Heart left ventricle (tissue), 16 donors: ENCODE data around the gene DBN1. TPM values are rescaled to one million over a fixed set of nuclear protein-coding genes. Genes with fewer than 3 reads are reported as not detected.

ENCODE experiments used
- ATAC-seq, 4 donors: fragments of 200-7000 bp; cut with Tn5 transposase; one replicate each; pipeline ENCODE4 v1.9.1; 2020 to 2022; ENCODE audit warnings: moderate library complexity in 4 of 4, mild to moderate bottlenecking in 3 of 4, moderate number of reproducible peaks in 1 of 4
- DNase-seq, 5 donors: peaks; one replicate each; pipeline ENCODE4 v3.0.0-alpha.2; 2020
- H3K27ac ChIP-seq, 12 donors: fragments of 200-600 bp; sonication (generic) in 4 of 12; one replicate each; pipeline versions ENCODE4 v1.5.0 to v1.8.0; 2016 to 2022; ENCODE audit warnings: mild to moderate bottlenecking in 2 of 12
- H3K27me3 ChIP-seq, 9 donors: fragments of 200-600 bp; sonication (generic) in 2 of 9; one replicate each; pipeline versions ENCODE4 v1.5.1 to v1.8.0; 2016 to 2022; ENCODE audit warnings: mild to moderate bottlenecking in 3 of 9
- H3K36me3 ChIP-seq, 9 donors: fragments of 200-600 bp; sonication (generic) in 2 of 9; one replicate each; pipeline versions ENCODE4 v1.5.0 to v1.8.0; 2018 to 2022; ENCODE audit warnings: mild to moderate bottlenecking in 2 of 9
- H3K4me1 ChIP-seq, 12 donors: fragments of 200-600 bp; sonication (generic) in 4 of 12; one replicate each; pipeline versions ENCODE4 v1.5.0 to v1.8.0; 2016 to 2022; ENCODE audit warnings: mild to moderate bottlenecking in 3 of 12
- H3K4me3 ChIP-seq, 12 donors: fragments of 200-600 bp; sonication (generic) in 4 of 12; one replicate each; pipeline versions ENCODE4 v1.5.0 to v1.8.0; 2017 to 2022; ENCODE audit warnings: mild to moderate bottlenecking in 9 of 12, moderate library complexity in 4 of 12
- H3K9me3 ChIP-seq, 12 donors: fragments of 200-600 bp; sonication (generic) in 4 of 12; one replicate each; pipeline versions ENCODE4 v1.5.0 to v1.8.0; 2016 to 2022; ENCODE audit warnings: mild to moderate bottlenecking in 1 of 12
- CTCF ChIP-seq, 12 donors: fragments of 200-600 bp; sonication (generic) in 4 of 12; IDR thresholded peaks; one replicate each; pipeline versions ENCODE4 v1.5.0 to v1.8.0; 2018 to 2022; ENCODE audit warnings: antibody characterized with exemption in 12 of 12, mild to moderate bottlenecking in 5 of 12
- POLR2A ChIP-seq, 2 donors: fragments of 450-650 bp; IDR thresholded peaks; one replicate each; pipeline ENCODE4 v1.6.1; 2017; ENCODE audit warnings: antibody characterized with exemption in 2 of 2, mild to moderate bottlenecking in 2 of 2, moderate library complexity in 2 of 2
- WGBS, 4 donors: extraction: QIAGEN DNeasy Blood & Tissue Kit in 2 of 4; methylation state at CpG; one replicate each; pipeline versions ENCODE4 v1.1.5 to v1.1.7; 2013 to 2018; 5-methylcytosine and 5-hydroxymethylcytosine counted together
- intact Hi-C, 10 donors: fragments of 100-400 bp; cut with DNase I; formaldehyde crosslinking; loops; one replicate each; pipeline versions ENCODE4 v1.11.1 to v1.14.2; 2022
- polyA plus RNA-seq, 2 donors: library from polyadenylated mRNA; stranded (reverse); fragments of 200-250 nt; gene quantifications; one replicate each; pipeline ENCODE4 v1.2.3, GENCODE V29; 2013
- total RNA-seq, 9 donors: library from RNA; depleted of rRNA in 2 of 9; stranded (reverse); fragments of >200 nt in 2 of 9; fragmentation: NEBNext Ultra II Directional in 3 of 9; extraction: Animal tissue kit (Norgen Biotek cat#: 25700) in 3 of 9; gene quantifications; one replicate each; pipeline versions ENCODE4 v1.1.0 to v1.2.4, GENCODE V29; 2016 to 2023
- donor health status: ischemic (EF 13 %, LVEDD 7.1; RV severe dilation, severe dysfunction).
- donor health status: healthy with polysubstance abuse.
- donor health status: DM: no; HTN: yes; CAD: no.
- donor health status: DM: no; HTN: no; CAD: no.
- donor health status: ischemic (EF 25% LVEDD 6.9; RV normal size, moderate dysfunction).
- donor health status: ischemic (EF 25% LVEDD 5.7; RV mildly dilated, moderate dysfunction).
- donor health status: healthy.
- donor health status: DM: yes; HTN: yes; CAD: no.
- donor health status: ischemic (EF 35%, LVEDD 5.7; RV mildly dilated, moderate dysfunction).
- donor health status: nonischemic (EF 11% LVEDD 7.7; RV severe dilation, severe dysfunction).
- donor health status: DM: yes; HTN: yes; CAD: no.
- donor health status: PGD.
- donor health status: ischemic (EF 29% LVEDD 5.4; RV normal size, mild dysfunction).
- donor health status: nonischemic (EF 23%, LVEDD 6.1; RV moderate dilation, normal function).

DBN1 gene
- total and polyA plus RNA-seq, 11 donors = 12.3 to 60.7 (median 23.3) TPM

DNA sequence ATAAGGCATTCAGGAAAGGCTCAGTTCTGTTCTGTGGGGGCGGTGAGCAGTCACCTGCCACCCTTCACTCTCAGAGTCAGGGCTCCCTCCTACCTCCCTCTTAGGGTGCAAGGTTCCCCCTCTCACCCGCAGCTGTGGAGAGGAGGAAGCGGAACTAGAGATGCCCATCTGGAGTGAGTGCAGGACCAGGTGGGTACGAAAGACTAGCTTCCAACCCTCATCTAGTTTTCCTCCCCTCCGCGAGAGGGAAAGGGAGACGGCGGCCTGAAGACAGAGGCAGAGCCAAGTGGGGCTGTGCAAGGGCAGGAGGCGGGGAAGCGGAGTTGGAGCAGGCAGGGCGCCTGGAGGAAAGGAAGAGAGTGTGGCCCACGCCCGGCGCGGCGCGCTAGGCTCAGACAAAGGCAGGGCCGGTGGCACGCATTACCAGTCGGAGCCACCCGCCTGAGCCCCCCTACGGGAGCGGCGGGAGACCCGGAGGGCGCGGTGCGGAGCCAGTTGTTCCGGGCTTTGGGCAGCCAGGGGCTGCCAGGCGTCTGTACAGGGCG lies 19.5 kb downstream of the DBN1 start:
- Histone ChIP-seq H3K27ac (peak overlapping the region in 10 of 12 donors; percentile 50 to 83 (median 69)), H3K9me3 (no peaks in the 10 kb centered on the region), H3K27me3 (peaks cover 0 to 26% (median 3%) of the 10 kb centered on the region in 9 donors), H3K4me3 (peak overlapping the region; percentile 48 to 81 (median 64)), H3K36me3 (peaks cover 0 to 17% (median 4%) of the 10 kb centered on the region in 9 donors), H3K4me1 (peaks cover 0 to 57% (median 23%) of the 10 kb centered on the region in 12 donors)
- TF ChIP-seq POLR2A (IDR thresholded peaks at IDR 0.05) = no peak
- TF ChIP-seq CTCF (IDR thresholded peaks at IDR 0.05) = no peak
- ATAC-seq (peak; percentile 8 to 16 (median 11)), DNase-seq (peak in 2 of 5 donors; percentile 51 to 64)
- intact Hi-C loops = loop anchor here (1.0 to 10.0 kb wide), 16 partner anchors 27 to 139 kb away; partner anchors contain the start of genes MXD3 (in 5 of the 10), GRK6 (in 2 of the 10), PDLIM7 (in 2 of the 10) and F12 (in 1 of the 10)
- WGBS, 4 donors = 8 to 14% (median 9%) methylated on average over 20 to 31 of the region's 31 CpGs

DNA sequence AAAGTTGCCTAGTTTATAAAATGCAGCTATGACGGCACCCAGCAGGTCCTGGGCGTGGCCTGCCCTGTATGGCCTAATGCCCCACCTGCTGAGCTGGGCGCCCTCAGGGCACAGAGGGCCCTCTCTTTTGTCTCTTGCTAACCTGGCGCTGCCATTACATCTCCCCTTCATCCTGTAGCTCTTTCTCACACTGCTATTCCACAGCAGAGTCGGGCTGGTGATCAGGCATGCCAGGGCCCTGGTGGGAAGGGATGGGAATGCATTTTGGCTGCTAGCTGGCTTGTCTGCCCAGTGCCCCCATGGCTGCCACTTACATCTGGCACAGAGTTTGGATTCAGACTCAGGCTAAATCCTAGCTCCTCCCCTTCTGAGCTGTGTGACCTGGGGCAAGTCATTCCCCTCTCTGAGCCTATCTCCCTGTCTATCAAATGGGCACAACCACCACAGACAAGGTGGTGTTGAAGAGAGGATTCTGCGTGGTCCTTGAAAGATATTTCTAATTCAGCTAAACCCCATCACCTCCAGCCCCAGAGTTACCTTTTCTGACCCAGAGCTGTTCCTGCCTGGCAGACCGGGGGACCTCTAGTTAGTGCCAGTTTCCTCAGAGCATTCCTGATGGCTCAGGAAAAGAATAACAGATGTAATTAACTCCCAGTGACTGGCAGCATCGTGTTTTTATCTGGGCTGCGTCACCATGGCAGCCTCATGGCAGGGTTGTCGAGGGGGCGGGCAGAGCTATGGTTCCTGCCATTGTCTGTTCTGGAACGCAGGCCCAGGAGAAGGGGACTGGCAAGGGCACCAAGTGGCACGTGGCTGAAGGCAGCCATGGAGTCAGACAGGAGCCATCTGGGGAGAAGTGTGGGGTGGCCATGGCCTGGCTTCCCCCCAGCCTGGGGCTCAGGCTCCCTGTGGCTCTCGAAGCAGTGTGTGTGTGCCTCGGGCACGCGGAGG lies 20.5 kb downstream of the DBN1 start:
- DNase-seq (no peak), ATAC-seq (peak in 1 of 4 donors; percentile 16)
- no peak overlapping the region for H3K4me3 ChIP-seq
- TF ChIP-seq CTCF (IDR thresholded peaks at IDR 0.05) = no peak
- no peak for TF ChIP-seq POLR2A (IDR thresholded peaks at IDR 0.05)
- intact Hi-C loops = loop anchor here in 5 of 10 donors (1.0 to 10.0 kb wide), 4 partner anchors 46 to 138 kb away; partner anchors contain the start of genes MXD3 (in 5 of the 5), F12 (in 1 of the 5) and PFN3 (in 1 of the 5)
- peak overlapping the region in 1 of 12 donors; percentile 83 for H3K27ac ChIP-seq
- peaks cover 0 to 62% (median 26%) of the 10 kb centered on the region in 12 donors for H3K4me1 ChIP-seq
- peaks cover 0 to 8% (median 0%) of the 10 kb centered on the region in 9 donors for H3K36me3 ChIP-seq
- H3K27me3 ChIP-seq = peaks cover 0 to 26% (median 3%) of the 10 kb centered on the region in 9 donors
- H3K9me3 ChIP-seq = no peaks in the 10 kb centered on the region
- 74 to 81% (median 78%) methylated on average over 11 to 17 of the region's 17 CpGs for WGBS, 4 donors

DNA sequence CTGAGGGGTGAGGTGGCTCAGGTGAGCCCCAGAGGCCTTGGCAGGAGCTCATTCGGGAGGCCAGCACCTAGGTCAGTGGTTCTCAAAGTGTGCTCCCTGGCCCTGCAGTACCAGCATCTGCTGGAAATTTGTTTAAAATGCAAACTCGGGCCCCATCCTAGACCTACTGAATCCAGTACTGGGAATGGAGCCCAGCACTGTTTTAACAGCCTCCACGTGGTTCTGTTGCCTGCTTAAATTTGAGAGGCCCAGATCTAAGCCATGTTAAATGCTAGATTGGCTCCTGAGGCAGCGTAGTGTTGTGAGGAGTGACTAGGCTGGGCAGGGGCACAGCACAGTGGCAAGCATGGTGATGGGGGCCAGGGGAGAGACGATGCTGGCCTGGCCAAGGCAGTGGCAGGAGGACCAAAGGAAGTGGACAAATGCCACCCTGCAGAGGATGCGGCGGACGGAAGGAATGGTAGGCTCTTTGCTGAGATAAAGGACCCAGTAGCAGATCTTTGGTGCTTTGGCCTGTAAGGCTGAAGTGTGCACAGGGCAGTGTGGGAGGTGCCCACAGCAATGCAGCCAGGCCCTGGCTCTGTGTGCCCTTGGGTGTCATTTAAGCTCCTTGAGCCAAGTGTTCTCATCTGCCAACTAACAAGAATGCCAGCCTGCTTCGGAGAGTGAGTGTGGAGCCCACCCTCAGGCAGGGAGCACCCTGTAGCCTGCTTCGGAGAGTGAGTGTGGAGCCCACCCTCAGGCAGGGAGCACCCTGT lies 22.6 kb downstream of the DBN1 start:
- no peaks in the 10 kb centered on the region for H3K9me3 ChIP-seq
- 72 to 79% (median 75%) methylated on average over 9 to 10 of the region's 10 CpGs for WGBS, 4 donors
- DNase-seq = peak in 1 of 5 donors; percentile 57
- TF ChIP-seq CTCF (IDR thresholded peaks at IDR 0.05) (no peak), POLR2A (IDR thresholded peaks at IDR 0.05) (no peak)
- H3K4me3 ChIP-seq = no peak overlapping the region
- no peak overlapping the region for H3K27ac ChIP-seq
- H3K4me1 ChIP-seq = peaks cover 2 to 63% (median 34%) of the 10 kb centered on the region in 12 donors
- intact Hi-C loops = loop anchor here in 5 of 10 donors (5.0 to 10.0 kb wide), 3 partner anchors 44 to 136 kb away; partner anchors contain the start of genes MXD3 (in 5 of the 5), F12 (in 1 of the 5) and PFN3 (in 1 of the 5)
- no peaks in the 10 kb centered on the region for H3K36me3 ChIP-seq
- H3K27me3 ChIP-seq = peaks cover 0 to 26% (median 3%) of the 10 kb centered on the region in 9 donors
- no peak for ATAC-seq
